Hepatic stellate cell (primary cell): Measurements from ENCODE around the gene PEX16.
"Not testable (repeated sequence)": the region's sequence is repeated elsewhere in the genome, so short reads cannot be mapped to it uniquely, and the experiment has no call there.

ENCODE experiments used
- DNase-seq: peaks from one replicate; pipeline ENCODE4 v3.0.0; 2011; ENCODE audit warnings: low spot score

Gene PEX16

DNA sequence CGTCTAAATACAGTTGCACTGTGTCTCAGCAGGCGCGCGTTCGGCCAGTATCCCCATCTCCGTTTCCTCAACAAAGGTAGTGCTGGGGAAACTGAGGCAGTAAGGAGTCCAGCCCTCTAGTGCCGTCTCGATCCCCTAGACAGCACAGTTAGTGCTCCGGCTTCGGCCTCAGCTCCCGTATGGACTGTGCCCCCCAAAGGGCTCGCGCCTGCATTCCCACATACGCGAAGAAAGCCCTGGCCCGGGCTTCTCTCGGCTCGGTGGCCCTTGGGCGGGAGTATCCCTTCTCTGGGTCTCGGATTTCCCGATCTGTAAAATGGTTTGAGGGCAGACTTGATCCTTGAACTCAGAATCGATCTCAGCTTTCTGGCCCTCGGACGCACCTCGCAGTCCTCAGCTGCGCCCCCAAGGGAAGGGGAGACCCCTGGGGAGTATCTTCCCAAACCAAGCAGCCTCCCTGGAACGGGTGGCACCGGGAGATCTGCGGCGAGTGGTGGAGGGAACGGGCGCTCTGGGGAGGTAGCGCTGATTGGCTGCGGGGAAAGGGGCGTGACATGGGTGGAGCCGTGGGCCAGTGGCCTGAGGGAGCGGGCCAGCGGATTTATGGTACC is 759 bp upstream of the PEX16 start:
- peak; percentile 97 for DNase-seq

DNA sequence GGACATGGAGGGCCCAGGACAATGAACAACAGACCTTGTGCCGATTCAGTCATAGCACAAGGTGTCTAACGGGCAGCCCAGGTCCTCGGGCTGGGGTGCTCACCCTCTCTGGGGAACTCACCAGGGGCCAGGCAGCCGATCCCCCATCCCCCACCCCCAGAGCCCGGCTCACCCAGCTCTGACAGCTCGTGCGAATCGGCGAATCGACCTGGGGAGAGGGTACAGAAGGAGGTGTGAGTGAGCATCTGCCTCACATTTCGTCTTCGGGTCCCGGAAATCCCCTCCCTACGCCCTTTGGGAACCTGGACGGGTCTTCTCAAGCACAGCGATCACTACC is 423 bp downstream of the PEX16 start:
- no peak for DNase-seq

DNA sequence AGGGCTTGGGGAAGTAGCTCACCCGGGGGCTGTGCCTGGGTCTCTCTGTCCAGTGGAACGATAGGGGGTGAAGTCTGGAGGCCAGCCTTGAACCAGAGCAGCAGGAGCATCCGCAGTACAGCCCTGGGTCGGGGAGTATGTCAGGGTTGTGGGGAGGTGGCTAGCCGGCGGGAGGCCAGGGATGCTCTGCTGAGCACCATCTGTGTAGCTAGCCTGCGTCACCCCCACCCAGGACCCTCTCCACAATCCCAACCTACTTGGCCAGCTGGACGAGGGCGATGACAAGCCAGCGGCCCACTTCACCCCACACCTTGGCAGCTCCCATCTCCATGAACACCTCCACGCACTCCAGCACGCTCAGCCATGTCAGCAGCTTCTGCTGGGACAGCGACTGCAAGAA is 2.2 kb downstream of the PEX16 start:
- no peak for DNase-seq

DNA sequence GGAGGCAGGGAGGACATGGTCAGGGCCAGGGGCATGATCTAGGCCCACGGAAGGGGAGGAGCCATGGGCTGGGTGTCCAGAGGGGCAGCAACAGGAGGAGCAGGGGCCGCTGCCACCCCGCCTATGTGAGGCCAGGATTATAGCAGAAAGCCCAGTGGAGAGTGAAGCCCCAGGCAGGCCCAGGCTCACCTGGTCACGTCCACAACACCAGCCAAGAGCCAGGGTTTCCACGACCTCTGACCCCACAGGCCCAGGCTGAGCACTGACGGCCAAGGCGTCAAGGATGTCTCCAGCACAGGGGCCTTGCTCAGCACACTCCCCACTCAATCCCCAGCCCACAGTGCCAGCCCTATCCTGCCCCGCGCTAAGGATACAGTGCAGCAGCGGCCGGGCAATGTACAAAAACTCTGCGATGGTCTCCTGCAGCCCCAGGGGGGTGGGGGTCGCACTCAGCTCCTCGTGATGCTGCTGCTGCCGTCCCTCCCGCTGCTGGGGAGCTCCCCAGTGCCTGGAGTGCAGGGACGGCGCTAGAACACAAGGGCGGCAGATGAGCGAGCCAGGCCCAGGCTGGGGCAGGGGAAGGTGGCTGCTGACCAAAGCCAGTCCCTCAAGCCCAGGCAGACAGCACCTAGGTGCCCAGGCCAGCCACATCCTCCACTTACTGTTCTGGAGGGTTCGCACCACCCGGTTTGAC is 3.6 kb downstream of the PEX16 start:
- DNase-seq: no peak

DNA sequence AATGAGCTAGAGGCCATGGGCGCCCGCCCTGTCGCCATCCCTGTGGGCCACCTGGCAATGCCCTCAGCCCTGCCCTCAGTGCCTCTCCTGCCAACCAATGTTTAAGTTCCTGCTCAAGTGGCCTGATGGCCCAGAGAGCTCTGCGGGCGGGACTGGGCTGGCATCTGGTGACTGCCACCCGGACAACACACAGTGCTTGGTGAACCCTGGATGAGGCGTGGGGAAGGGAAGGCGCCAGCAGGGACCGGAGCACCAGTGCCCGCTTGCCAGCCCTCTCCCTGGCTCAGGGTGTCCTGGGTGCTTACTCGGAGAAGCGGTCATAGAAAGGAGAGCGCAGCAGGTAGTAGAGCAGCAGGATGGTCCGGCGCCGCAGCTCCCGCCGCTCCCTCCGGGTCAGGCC is 4.2 kb downstream of the PEX16 start:
- no peak for DNase-seq

DNA sequence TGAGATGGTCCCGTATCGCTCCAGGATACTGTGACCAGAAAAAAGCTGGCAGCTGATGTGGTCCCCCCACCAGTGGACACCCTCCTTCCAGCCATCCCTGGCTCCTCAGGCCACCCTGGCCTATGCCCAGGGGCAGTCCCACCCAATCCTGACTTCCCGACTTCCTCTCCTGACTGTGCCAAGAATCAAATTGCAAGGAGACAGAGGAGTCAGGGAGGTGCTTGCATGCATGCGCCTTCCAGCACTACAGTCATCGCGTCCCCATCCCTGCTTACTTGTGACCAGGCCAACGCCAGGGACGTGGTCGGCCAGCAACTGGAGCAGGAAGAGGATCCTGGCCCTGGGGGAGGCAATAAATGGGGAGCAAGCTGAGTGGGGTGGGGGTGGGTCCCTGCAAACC is 7.1 kb downstream of the PEX16 start:
- DNase-seq: no peak

DNA sequence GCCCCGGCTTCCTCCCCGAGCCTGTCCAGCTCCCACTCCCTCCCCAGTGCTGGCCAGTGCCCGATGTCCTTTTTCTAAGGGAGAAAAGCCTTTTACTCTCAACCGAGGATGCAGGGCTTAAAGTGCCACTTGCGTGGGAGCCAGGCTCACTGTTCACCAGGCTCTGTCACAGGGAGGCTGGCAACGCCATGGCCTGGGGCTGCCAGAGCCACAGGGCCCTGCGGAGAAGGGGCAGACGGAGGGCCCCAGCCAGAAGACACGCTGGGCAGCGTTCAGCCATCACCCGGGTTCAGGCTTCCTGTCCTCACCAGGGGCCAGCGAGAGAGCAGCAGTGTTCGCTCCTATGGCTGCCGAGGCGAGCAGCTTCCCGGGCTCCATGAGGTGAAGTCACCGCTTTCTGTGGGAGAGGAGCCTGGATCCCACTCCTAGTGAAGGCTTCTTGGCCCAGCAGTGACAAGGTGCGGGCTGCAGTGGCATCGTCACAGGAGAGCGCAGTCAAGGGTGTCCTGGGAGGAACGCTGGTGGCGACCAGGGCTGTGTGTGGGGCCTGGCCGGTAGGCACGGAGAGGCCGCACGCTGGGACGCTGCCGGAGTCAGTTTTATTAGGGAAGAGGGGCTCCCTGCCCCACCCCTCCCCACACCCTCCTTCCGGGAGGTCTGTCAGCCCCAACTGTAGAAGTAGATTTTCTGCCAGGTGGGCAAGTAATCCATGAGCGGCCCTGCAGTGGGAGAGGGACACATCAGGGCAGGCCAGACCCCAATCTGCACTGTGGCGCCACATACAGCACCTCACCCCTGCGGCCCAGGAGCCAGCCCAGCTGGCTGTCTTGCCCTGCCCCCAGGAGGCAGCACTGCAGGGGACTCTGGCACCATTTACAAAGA is 7.8 kb downstream of the PEX16 start:
- DNase-seq: no peak

DNA sequence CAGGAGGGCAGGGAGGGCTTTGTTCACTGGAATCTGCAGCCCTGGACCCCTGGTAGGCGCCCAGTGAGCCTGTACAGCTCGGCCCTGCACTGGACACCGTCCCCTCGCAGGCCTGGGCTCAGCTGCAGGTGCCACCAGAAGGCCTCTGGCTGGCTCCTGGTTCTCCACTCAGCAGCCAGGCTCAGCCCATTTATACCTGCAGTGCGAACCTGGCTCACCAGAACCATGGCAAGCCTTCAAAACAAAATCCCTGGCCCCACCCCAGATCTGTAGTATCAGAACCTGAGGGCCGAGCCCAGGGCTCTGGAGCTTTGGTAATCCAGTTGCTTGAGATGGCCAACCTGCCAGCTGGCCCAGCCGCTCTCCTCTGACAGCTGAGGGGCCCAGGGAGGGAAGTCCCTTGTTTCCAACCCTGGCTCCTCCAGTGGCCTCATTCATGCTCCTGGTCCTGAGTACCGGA is 9.7 kb downstream of the PEX16 start:
- no peak for DNase-seq

DNA sequence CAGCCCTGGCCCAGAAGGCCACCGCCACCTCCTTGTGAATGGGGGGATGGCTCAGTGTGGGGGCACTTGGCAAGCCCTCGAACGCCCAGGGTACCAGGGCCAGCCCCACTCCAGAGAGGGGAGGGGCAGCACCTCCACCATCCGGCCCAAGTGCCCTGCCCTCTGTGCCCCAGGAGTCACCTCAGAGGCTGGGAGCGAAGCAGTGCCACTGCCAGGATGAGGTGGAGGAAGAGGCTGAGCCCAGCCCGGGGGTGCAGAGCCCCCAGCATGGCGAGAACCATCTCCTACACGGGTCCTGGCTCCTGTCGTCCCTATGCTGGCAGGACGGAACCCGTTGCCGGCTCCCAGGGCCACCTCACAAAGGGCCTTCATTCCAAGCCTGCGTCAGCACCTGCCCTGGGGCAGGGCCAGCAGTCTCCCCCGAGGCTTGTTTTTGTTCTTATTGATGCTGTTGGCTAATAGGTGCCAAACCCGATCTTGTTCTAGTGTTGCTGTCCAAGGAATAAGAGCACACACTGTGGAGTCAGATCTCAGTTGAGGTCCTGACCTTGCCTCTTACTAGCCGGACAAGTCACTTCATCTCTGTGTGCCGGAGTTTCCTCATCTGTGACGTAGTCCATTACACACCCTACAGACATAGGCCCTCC is 10.6 kb downstream of the PEX16 start, which contains the start of gene FREY1:
Gene FREY1, minus strand, starts transcription at position 307 of the 647 bp plus-strand sequence. Its CDS starts 26 bp downstream, at position 281.
- DNase-seq: no peak

DNA sequence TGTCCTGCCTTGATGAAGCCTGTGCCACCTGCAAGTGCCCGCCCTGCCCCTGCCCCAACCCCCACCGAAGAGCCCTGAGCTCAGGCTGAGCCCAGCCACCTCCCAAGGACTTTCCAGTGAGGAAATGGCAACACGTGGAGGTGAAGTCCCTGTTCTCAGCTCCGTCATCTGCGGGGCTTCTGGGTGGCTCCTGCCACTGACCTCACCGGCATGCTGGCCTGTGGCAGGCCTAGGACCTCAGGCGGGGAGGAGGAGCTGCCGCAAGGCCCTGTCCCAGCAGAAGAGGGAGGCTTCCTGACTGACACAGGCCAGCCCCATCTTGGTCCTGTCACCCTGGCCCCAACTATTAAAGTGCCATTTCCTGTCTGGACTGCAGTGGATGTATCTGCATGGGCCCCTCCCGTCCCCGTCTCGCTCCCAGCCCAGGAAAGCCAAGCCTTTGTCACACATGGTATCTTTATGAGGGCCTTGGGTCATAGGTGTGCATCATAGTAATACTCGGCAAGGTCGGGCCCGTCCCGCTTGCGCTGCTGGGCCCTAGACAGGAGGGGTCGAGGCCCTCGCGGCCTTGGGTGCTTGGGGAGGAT is 11.5 kb downstream of the PEX16 start:
- no peak for DNase-seq

DNA sequence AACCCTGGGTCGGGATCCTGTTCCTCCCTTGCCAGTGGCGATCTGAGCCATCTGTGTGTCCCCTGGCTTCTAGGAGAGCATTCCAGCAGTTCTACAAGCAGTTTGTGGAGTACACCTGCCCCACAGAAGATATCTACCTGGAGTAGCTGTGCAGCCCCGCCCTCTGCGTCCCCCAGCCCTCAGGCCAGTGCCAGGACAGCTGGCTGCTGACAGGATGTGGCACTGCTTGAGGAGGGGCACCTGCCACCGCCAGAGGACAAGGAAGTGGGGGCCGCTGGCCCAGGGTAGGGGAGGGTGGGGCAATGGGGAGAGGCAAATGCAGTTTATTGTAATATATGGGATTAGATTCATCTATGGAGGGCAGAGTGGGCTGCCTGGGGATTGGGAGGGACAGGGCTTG is 12.1 kb downstream of the PEX16 start:
- not testable (repeated sequence) for DNase-seq

DNA sequence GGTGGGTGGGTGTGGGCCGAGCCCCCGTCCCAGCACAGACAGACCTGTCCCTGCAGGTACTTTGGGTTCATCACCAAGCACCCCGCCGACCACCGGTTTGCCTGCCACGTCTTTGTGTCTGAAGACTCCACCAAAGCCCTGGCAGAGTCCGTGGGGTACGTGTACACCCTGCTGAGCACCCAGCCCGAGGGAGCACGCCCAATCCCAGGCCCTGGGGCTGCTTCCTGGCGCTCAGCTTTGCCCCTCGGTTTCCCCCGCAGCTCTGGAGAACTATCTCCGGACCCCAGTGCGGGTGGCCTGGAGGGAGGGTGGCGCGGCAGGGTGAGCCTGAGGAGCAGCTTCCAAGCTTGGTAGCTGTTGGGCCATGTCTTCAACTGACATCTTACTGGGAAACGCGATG is 12.6 kb downstream of the PEX16 start:
- no peak for DNase-seq

DNA sequence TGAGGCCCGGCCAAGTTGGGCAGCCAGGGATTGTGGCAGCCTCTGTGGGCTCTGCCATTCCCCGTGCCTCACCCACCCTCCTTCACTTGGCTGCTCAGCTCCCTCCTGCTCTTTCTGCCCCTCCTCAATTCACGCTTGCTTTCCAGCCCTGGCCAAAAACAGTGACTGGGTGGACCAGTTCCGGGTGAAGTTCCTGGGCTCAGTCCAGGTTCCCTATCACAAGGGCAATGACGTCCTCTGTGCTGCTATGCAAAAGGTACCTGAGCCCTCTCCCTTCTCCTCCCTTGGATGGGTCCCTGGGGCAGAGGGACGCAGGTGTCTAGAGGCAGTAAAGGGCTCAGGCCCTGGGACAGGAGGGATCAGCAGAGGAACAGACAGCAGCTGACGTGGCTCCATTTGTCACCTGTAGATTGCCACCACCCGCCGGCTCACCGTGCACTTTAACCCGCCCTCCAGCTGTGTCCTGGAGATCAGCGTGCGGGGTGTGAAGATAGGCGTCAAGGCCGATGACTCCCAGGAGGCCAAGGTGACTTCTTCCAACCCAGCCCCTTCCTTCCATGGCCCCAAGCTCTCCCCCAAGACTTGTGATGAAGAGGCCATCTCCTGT is 13.3 kb downstream of the PEX16 start:
- no peak for DNase-seq

DNA sequence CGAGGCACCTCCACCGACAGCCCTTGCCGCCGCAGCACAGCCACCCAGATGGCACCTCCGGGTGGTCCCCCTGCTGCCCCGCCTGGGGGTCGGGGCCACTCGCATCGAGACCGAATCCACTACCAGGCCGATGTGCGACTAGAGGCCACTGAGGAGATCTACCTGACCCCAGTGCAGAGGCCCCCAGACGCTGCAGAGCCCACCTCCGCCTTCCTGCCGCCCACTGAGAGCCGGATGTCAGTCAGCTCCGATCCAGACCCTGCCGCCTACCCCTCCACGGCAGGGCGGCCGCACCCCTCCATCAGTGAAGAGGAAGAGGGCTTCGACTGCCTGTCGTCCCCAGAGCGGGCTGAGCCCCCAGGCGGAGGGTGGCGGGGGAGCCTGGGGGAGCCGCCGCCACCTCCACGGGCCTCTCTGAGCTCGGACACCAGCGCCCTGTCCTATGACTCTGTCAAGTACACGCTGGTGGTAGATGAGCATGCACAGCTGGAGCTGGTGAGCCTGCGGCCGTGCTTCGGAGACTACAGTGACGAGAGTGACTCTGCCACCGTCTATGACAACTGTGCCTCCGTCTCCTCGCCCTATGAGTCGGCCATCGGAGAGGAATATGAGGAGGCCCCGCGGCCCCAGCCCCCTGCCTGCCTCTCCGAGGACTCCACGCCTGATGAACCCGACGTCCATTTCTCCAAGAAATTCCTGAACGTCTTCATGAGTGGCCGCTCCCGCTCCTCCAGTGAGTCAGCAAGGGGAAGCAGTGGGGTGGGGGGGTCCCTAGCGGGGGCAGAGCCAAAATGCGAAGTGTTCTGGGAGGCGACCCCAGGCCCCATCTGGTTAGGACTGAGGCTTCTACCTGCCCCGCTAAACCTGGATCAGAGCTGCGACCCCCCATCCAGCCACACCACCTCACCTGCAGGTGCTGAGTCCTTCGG is 15.0 kb downstream of the PEX16 start:
- DNase-seq: no peak

DNA sequence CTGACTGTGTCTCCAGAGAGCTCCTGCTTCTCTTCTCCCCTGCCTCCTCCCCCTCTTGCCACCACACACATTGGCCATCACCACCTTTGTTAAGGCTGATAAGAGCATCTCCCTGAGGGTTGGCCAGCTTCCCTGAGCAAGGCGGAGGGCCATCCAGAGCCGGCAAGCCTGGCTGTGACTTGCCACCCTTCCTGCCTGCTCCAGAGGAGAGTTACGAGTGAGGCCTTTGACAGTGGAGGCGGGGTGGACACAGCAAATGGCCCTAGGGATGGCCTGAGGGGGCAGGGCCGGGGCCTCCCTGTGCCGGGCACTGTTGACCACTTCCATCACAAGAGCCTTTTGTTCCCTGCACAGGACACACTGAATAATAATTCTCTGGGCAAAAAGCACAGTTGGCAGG is 16.1 kb downstream of the PEX16 start:
- no peak for DNase-seq

DNA sequence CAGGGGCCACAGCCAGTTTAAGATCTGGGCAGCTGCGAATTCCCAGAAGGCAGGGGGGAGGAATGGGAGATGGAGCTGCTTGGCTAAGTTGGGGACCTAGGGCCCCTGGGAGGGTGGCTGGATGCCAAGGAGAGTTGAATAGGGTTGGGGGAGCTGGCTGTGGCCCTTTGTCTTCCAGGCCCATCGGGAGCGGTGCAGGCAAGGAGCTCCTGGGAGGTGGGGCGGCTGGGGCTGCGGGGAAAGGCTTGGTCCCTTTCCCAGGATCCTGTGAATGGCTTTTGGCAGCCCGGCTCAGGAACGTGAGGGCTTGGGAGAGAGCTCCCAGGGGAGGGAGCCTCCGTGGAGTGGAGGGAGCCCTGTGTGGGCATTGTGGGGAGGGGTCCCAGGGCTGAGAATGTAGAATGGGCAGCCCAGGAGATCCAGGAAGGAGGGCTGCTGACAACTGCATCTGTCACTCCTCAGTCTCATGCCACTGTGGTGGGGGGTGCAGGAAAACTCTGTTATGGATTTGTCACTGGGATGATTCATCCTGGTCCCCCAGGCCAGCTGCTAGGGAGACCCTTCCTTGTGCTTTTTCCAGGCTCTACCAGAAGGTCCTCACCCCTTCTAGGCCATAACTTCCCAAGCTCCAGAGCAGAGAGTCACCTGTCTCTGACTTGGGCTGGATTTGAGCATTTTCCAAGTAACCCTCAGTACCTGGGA is 16.6 kb downstream of the PEX16 start:
- no peak for DNase-seq

DNA sequence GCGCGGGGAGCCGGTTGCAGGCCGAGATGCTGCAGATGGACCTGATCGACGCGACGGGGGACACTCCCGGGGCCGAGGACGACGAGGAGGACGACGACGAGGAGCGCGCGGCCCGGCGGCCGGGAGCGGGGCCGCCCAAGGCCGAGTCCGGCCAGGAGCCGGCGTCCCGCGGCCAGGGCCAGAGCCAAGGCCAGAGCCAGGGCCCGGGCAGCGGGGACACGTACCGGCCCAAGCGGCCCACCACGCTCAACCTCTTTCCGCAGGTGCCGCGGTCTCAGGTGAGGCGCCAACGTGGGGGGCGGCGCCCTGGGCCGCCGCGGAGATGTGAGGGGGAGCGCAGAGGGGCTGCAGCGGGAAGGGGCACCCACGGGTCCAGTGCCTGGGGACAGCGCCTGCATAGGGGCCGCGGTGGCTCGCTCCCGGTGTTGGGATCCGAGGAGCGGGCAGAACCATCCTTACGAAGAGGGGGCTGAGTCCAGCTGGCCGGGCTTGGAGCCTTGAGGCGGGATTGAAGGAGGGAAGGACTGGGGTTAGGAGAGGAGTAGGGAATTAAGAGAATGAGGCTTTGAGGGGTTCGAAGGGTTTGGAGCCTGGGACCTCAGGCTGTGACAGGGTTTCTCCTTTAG is 17.4 kb downstream of the PEX16 start:
- DNase-seq: not testable (repeated sequence)

DNA sequence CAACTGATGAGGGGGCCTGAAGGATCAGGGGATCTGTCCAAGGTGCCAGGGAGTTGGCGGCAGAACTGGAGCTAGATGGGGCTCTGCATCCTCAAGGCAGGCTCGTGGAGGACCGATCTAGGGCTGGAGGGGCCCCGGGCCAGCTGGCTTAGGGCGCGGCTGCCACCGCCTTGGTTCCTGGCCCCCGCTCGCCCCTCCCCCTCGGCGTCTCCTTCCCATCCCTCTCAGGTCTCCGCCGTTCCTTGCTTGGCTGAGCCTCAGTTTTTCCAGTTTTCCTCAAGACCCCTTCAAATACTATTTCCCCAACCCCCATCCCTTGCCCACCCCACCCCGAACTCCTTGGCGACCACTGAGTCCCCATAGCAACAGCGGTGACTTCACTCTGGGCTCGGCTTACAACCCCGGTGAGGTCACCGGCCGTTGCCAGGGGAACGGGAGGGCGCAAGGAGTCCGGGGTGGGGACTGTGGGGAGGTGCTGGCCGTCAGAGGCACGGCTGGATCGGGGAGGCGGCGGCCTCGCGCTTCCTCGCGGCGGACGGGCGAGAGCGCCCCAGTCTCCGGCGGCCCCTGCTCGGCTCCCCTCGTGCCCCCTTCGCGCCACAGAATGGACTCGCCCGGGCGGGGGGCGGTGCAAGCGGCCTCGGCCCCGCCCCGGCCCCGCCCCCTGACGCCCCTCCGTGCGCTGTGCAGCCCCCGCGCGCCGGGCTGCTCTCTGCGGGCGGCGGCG is 18.1 kb downstream of the PEX16 start:
- DNase-seq: peak; percentile 98

DNA sequence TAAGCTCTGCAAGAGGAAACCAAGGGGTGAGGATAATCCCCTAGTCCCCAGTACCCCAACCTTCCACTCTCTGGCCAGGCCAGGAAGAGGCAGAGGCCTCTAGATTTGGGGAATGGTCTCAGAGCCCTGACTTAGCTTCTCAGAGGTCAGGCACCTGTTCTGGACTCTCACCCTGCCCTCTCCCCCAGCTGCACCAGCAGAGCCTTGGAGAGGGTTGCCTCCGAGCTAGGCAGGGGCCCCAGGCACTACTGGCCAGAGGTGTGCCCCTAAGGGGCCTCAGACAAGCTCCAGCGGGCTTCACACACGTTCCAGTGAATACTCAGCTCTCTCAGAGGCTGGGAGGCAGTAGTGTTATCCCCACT is 18.6 kb downstream of the PEX16 start:
- DNase-seq: no peak
